Measurements from ENCODE around the gene ZNF700.
"Not testable (repeated sequence)": the region's sequence is repeated elsewhere in the genome, so short reads cannot be mapped to it uniquely, and the experiment has no call there.

Gene ZNF700

GRCh38 chr19:11942843-11943108 is 17.9 kb downstream of the ZNF700 start:
- no peak overlapping the region for H3K4me3 ChIP-seq (ENCODE audit: low read length)
- 0 out of 2 replicates have a peak, but pooled peaks cover 4% of the 10 kb centered on the region for H4K20me1 ChIP-seq (ENCODE audit: insufficient read depth, low read length)
- H3K27ac ChIP-seq (ENCODE audit: low read length) = no peak overlapping the region
- peaks cover 73% of the 10 kb centered on the region for H3K36me3 ChIP-seq (replicated peaks; ENCODE audit: low read depth, low read length)
- no peaks in the 10 kb centered on the region; the same call in 1 of the 2 replicates for H3K4me1 ChIP-seq (ENCODE audit: low read length)
- H2AFZ ChIP-seq (ENCODE audit: low read depth, low read length) = no peak overlapping the region
- peaks cover 65% of the 10 kb centered on the region for H3K9me3 ChIP-seq (ENCODE audit: insufficient read depth, low read length)
- H3K79me2 ChIP-seq (ENCODE audit: low read length) = peaks cover 63% of the 10 kb centered on the region
- no peak overlapping the region for H3K9ac ChIP-seq (ENCODE audit: low read length)
- H3K27me3 ChIP-seq (ENCODE audit: low read depth, low read length) = no peaks in the 10 kb centered on the region
- TF ChIP-seq CTCF (IDR thresholded peaks at IDR 0.05; ENCODE audit: low read depth, low read length) = no peak
- TF ChIP-seq EZH2phosphoT487 (IDR thresholded peaks at IDR 0.05; ENCODE audit: low read depth) = no peak
- no peak overlapping the region for H3K4me2 ChIP-seq (ENCODE audit: low read length)

GRCh38 chr19:11944656-11945055 is 19.7 kb downstream of the ZNF700 start:
- Histone ChIP-seq H3K9me3 (ENCODE audit: insufficient read depth, low read length) (peaks cover 77% of the 10 kb centered on the region), H3K36me3 (replicated peaks; ENCODE audit: low read depth, low read length) (peaks cover 87% of the 10 kb centered on the region), H3K27ac (ENCODE audit: low read length) (no peak overlapping the region), H3K79me2 (ENCODE audit: low read length) (peaks cover 52% of the 10 kb centered on the region), H3K27me3 (ENCODE audit: low read depth, low read length) (no peaks in the 10 kb centered on the region), H3K4me2 (ENCODE audit: low read length) (no peak overlapping the region), H2AFZ (ENCODE audit: low read depth, low read length) (no peak overlapping the region), H3K9ac (ENCODE audit: low read length) (no peak overlapping the region), H3K4me3 (ENCODE audit: low read length) (no peak overlapping the region), H4K20me1 (ENCODE audit: insufficient read depth, low read length) (0 out of 2 replicates have a peak, but pooled peaks cover 4% of the 10 kb centered on the region), H3K4me1 (ENCODE audit: low read length) (no peaks in the 10 kb centered on the region; the same call in 1 of the 2 replicates)
- TF ChIP-seq EZH2phosphoT487 (IDR thresholded peaks at IDR 0.05; ENCODE audit: low read depth) (no peak), CTCF (IDR thresholded peaks at IDR 0.05; ENCODE audit: low read depth, low read length) (no peak)

- H3K36me3 ChIP-seq (replicated peaks; ENCODE audit: low read depth, low read length) = peaks cover 97% of the 10 kb centered on the region
Observed at GRCh38 chr19:11948646-11949045, 23.7 kb downstream of the ZNF700 start.

GRCh38 chr19:11949201-11949600 is 24.3 kb downstream of the ZNF700 start:
- Histone ChIP-seq H3K9me3 (ENCODE audit: insufficient read depth, low read length) (peaks cover 68% of the 10 kb centered on the region), H3K79me2 (ENCODE audit: low read length) (peaks cover 20% of the 10 kb centered on the region)

More at GRCh38 chr19:11948646-11949045, 23.7 kb downstream of the ZNF700 start:
- Histone ChIP-seq H3K27ac (ENCODE audit: low read length) (no peak overlapping the region), H3K4me2 (ENCODE audit: low read length) (no peak overlapping the region), H3K4me3 (ENCODE audit: low read length) (no peak overlapping the region), H3K9me3 (ENCODE audit: insufficient read depth, low read length) (peaks cover 73% of the 10 kb centered on the region), H3K79me2 (ENCODE audit: low read length) (peaks cover 25% of the 10 kb centered on the region), H4K20me1 (ENCODE audit: insufficient read depth, low read length) (no peaks in the 10 kb centered on the region), H3K9ac (ENCODE audit: low read length) (no peak overlapping the region), H2AFZ (ENCODE audit: low read depth, low read length) (no peak overlapping the region), H3K27me3 (ENCODE audit: low read depth, low read length) (no peaks in the 10 kb centered on the region), H3K4me1 (ENCODE audit: low read length) (no peaks in the 10 kb centered on the region)
- TF ChIP-seq EZH2phosphoT487 (IDR thresholded peaks at IDR 0.05; ENCODE audit: low read depth) = no peak
- TF ChIP-seq CTCF (IDR thresholded peaks at IDR 0.05; ENCODE audit: low read depth, low read length) = no peak

GRCh38 chr19:11949614-11950080 is 24.7 kb downstream of the ZNF700 start:
- peaks cover 64% of the 10 kb centered on the region for H3K9me3 ChIP-seq (ENCODE audit: insufficient read depth, low read length)
- not testable (repeated sequence) for H3K9ac ChIP-seq (ENCODE audit: low read length); H4K20me1 ChIP-seq (ENCODE audit: insufficient read depth, low read length); H3K4me2 ChIP-seq (ENCODE audit: low read length); H3K27ac ChIP-seq (ENCODE audit: low read length); H3K27me3 ChIP-seq (ENCODE audit: low read depth, low read length); H2AFZ ChIP-seq (ENCODE audit: low read depth, low read length); H3K4me3 ChIP-seq (ENCODE audit: low read length); H3K4me1 ChIP-seq (ENCODE audit: low read length)
- peaks cover 94% of the 10 kb centered on the region for H3K36me3 ChIP-seq (replicated peaks; ENCODE audit: low read depth, low read length)
- H3K79me2 ChIP-seq (ENCODE audit: low read length) = peaks cover 15% of the 10 kb centered on the region

More at GRCh38 chr19:11949201-11949600, 24.3 kb downstream of the ZNF700 start:
- Histone ChIP-seq H3K4me2 (ENCODE audit: low read length) (no peak overlapping the region), H3K9ac (ENCODE audit: low read length) (no peak overlapping the region), H3K4me3 (ENCODE audit: low read length) (no peak overlapping the region), H3K27me3 (ENCODE audit: low read depth, low read length) (no peaks in the 10 kb centered on the region), H2AFZ (ENCODE audit: low read depth, low read length) (no peak overlapping the region), H3K36me3 (replicated peaks; ENCODE audit: low read depth, low read length) (peaks cover 97% of the 10 kb centered on the region), H4K20me1 (ENCODE audit: insufficient read depth, low read length) (no peaks in the 10 kb centered on the region), H3K27ac (ENCODE audit: low read length) (no peak overlapping the region), H3K4me1 (ENCODE audit: low read length) (no peaks in the 10 kb centered on the region)
- TF ChIP-seq CTCF (IDR thresholded peaks at IDR 0.05; ENCODE audit: low read depth, low read length) = no peak
- TF ChIP-seq EZH2phosphoT487 (IDR thresholded peaks at IDR 0.05; ENCODE audit: low read depth) = no peak

Measured in OCI-LY3 (cell line).